ENCODE results near the gene PCBP3.
A peak's percentile ranks its signal among the peaks of the same experiment; 100 is the strongest.

PCBP3 gene

GRCh38 chr21:45918011-45918410, 274.5 kb downstream of the PCBP3 start:
- no peak for DNase-seq

- DNase-seq = no peak
Observed at GRCh38 chr21:45918835-45919447, 275.4 kb downstream of the PCBP3 start.

GRCh38 chr21:45919593-45919992, 276.1 kb downstream of the PCBP3 start:
- DNase-seq = no peak

- no peak for DNase-seq
Observed at GRCh38 chr21:45920824-45921600, 277.5 kb downstream of the PCBP3 start.

- no peak for DNase-seq
Observed at GRCh38 chr21:45921917-45922316, 278.4 kb downstream of the PCBP3 start.

GRCh38 chr21:45922648-45923047, 279.1 kb downstream of the PCBP3 start:
- DNase-seq = no peak

GRCh38 chr21:45923146-45923545, 279.6 kb downstream of the PCBP3 start:
- DNase-seq = peak in 1 of 3 experiments; percentile 7

- no peak for DNase-seq
Observed at GRCh38 chr21:45926281-45926680, 282.8 kb downstream of the PCBP3 start.

GRCh38 chr21:45927032-45927431, 283.5 kb downstream of the PCBP3 start:
- no peak for DNase-seq

- DNase-seq = no peak
Observed at GRCh38 chr21:45927851-45928850, 284.6 kb downstream of the PCBP3 start.

GRCh38 chr21:45929449-45929848, 285.9 kb downstream of the PCBP3 start:
- no peak for DNase-seq

- no peak for DNase-seq
Observed at GRCh38 chr21:45930231-45930760, 286.8 kb downstream of the PCBP3 start.

- DNase-seq = no peak
Observed at GRCh38 chr21:45930792-45931191, 287.3 kb downstream of the PCBP3 start.

GRCh38 chr21:45931397-45931969, 288.0 kb downstream of the PCBP3 start:
- DNase-seq = no peak

GRCh38 chr21:45932922-45933502, 289.5 kb downstream of the PCBP3 start:
- DNase-seq = no peak

GRCh38 chr21:45934085-45934484, 290.6 kb downstream of the PCBP3 start:
- DNase-seq = no peak

GRCh38 chr21:45934554-45934953, 291.0 kb downstream of the PCBP3 start:
- DNase-seq = no peak

GRCh38 chr21:45935628-45936027, 292.1 kb downstream of the PCBP3 start:
- DNase-seq = peak in 2 of 3 experiments; percentile 46 to 63

- DNase-seq = no peak
Observed at GRCh38 chr21:45937721-45938452, 294.4 kb downstream of the PCBP3 start.

- DNase-seq = no peak
Observed at GRCh38 chr21:45938453-45938755, 294.9 kb downstream of the PCBP3 start.

- no peak for DNase-seq
Observed at GRCh38 chr21:45938811-45939520, 295.4 kb downstream of the PCBP3 start.
